IPS DF 6.9 (cell line): ENCODE results near the gene HACE1.

Source experiments
- DNase-seq: peaks from one replicate; pipeline ENCODE4 v3.0.0-alpha.2; 2013; ENCODE audit warnings: low read depth, low spot score
- H3K27ac ChIP-seq: one replicate; pipeline ENCODE4 v1.5.1; 2013; ENCODE audit warnings: low read length, control low read depth
- H3K27me3 ChIP-seq: 2 replicates; pipeline ENCODE4 v1.6.1; 2013; ENCODE audit warnings: mild to moderate bottlenecking, low read length; ENCODE audit not compliant: control insufficient read depth, insufficient read depth
- H3K36me3 ChIP-seq: 2 replicates; pipeline ENCODE4 v1.6.1; 2013; ENCODE audit warnings: low read length; ENCODE audit not compliant: control insufficient read depth, insufficient read depth
- H3K4me1 ChIP-seq: 2 replicates; pipeline ENCODE4 v1.6.1; 2013; ENCODE audit warnings: low read length; ENCODE audit not compliant: control insufficient read depth, insufficient read depth
- H3K4me3 ChIP-seq: 2 replicates; pipeline ENCODE4 v1.5.1; 2013; ENCODE audit warnings: mild to moderate bottlenecking, low read length
- H3K9me3 ChIP-seq: 2 replicates; pipeline ENCODE4 v1.6.1; 2013; ENCODE audit warnings: low read length, inconsistent platforms; ENCODE audit not compliant: control insufficient read depth, insufficient read depth
- WGBS: extraction: QIAGEN DNeasy Blood & Tissue Kit; methylation state at CpG from one replicate; pipeline ENCODE4 v1.1.7; 2013; ENCODE audit warnings: mixed read lengths, missing lambda C conversion rate; ENCODE audit not compliant: insufficient read length, insufficient coverage; 5-methylcytosine and 5-hydroxymethylcytosine counted together

The HACE1 gene

GRCh38 chr6:104710543-104711335 is 149.0 kb downstream of the HACE1 start:
- Histone ChIP-seq H3K27ac (no peak overlapping the region), H3K9me3 (no peaks in the 10 kb centered on the region), H3K4me1 (no peaks in the 10 kb centered on the region), H3K27me3 (no peaks in the 10 kb centered on the region), H3K4me3 (no peak overlapping the region), H3K36me3 (no peaks in the 10 kb centered on the region)
- DNase-seq = no peak
- WGBS = no CpG with 5 or more reads among the region's 4 CpGs

DNA sequence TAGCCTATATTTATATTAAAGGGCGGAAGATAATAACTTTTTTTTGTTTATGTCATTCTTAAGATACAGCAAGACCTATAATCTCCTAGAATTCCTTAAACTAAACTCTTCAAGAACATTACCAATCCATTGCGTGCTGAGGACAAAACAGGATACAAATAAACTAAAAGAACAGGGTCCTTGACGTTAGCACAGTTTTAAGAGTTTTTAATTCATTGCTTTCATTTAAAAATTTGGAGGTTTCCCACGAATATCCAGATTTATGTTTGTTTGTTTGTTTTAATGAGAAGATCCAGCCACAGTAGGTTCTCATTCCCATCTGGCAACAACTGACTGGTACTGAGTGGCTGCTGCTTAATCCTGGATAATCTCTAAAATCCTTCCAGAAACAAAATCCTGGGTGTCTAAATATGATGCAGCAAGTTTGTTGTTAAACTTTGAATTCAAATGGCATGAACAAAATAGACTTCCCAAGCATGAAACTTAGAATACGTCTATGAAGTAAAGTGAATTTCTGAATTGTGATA is 153.7 kb downstream of the HACE1 start:
- no peak overlapping the region for H3K4me3 ChIP-seq
- no peak for DNase-seq
- WGBS = no CpG with 5 or more reads among the region's 5 CpGs
- H3K27me3 ChIP-seq = no peaks in the 10 kb centered on the region
- H3K4me1 ChIP-seq = no peaks in the 10 kb centered on the region; the same call in 1 of the 2 replicates
- no peaks in the 10 kb centered on the region for H3K9me3 ChIP-seq
- no peaks in the 10 kb centered on the region for H3K36me3 ChIP-seq
- H3K27ac ChIP-seq = no peak overlapping the region

DNA sequence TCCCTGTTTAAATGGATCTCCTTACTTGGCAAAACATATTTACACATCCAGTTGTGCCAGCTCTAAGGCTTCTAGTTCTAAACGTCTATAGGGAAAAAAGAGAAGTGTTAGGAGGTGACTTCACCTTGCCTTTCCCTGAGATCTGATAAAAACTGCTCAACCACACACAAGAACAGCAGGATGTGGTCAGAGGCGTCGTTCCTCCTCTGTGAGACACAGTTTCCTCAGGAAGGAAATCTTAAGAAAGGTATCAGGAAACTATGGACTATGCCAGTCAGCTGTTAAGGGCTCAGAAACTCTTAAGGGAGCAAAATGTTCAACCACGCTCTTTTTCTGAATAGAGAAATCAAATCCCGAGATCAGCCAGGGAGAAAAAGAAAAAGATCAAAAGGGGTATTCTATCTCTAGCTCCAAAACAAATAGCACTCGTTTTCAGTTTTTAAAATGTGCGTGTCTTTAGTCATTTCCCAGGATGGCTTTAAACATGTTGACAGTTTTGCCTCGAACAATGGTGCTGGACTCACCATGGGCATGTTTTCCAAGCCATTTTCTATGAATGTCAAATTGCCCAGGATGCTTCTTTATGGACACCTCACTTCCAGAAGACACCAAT is 154.5 kb downstream of the HACE1 start:
- no peaks in the 10 kb centered on the region for H3K36me3 ChIP-seq
- H3K4me3 ChIP-seq = no peak overlapping the region
- H3K4me1 ChIP-seq = peaks cover 3% of the 10 kb centered on the region; the same call in 1 of the 2 replicates
- H3K27me3 ChIP-seq = no peaks in the 10 kb centered on the region
- H3K9me3 ChIP-seq = no peaks in the 10 kb centered on the region
- H3K27ac ChIP-seq = no peak overlapping the region
- WGBS = no CpG with 5 or more reads among the region's 8 CpGs
- no peak for DNase-seq

- no peaks in the 10 kb centered on the region for H3K27me3 ChIP-seq
- no peak for DNase-seq
- no peak overlapping the region for H3K4me3 ChIP-seq
- no peak overlapping the region for H3K27ac ChIP-seq
- H3K36me3 ChIP-seq = no peaks in the 10 kb centered on the region
- no peaks in the 10 kb centered on the region for H3K9me3 ChIP-seq
- H3K4me1 ChIP-seq = peaks cover 3% of the 10 kb centered on the region; the same call in 1 of the 2 replicates
- WGBS = no CpG with 5 or more reads among the region's 3 CpGs
Measured at GRCh38 chr6:104704191-104704590, 155.5 kb downstream of the HACE1 start.

GRCh38 chr6:104702126-104702841 is 157.4 kb downstream of the HACE1 start:
- DNase-seq = no peak
- WGBS = no CpG with 5 or more reads among the region's 5 CpGs
- peaks cover 3% of the 10 kb centered on the region; the same call in 1 of the 2 replicates for H3K4me1 ChIP-seq
- no peaks in the 10 kb centered on the region for H3K9me3 ChIP-seq
- H3K36me3 ChIP-seq = no peaks in the 10 kb centered on the region
- H3K27ac ChIP-seq = no peak overlapping the region
- no peaks in the 10 kb centered on the region for H3K27me3 ChIP-seq
- no peak overlapping the region for H3K4me3 ChIP-seq

GRCh38 chr6:104700371-104701185 is 159.1 kb downstream of the HACE1 start:
- Histone ChIP-seq H3K36me3 (no peaks in the 10 kb centered on the region), H3K4me3 (no peak overlapping the region), H3K4me1 (peaks cover 3% of the 10 kb centered on the region; the same call in 1 of the 2 replicates), H3K27ac (peak overlapping the region; percentile 35), H3K27me3 (no peaks in the 10 kb centered on the region), H3K9me3 (no peaks in the 10 kb centered on the region)
- no CpG with 5 or more reads among the region's 5 CpGs for WGBS
- DNase-seq = no peak

DNA sequence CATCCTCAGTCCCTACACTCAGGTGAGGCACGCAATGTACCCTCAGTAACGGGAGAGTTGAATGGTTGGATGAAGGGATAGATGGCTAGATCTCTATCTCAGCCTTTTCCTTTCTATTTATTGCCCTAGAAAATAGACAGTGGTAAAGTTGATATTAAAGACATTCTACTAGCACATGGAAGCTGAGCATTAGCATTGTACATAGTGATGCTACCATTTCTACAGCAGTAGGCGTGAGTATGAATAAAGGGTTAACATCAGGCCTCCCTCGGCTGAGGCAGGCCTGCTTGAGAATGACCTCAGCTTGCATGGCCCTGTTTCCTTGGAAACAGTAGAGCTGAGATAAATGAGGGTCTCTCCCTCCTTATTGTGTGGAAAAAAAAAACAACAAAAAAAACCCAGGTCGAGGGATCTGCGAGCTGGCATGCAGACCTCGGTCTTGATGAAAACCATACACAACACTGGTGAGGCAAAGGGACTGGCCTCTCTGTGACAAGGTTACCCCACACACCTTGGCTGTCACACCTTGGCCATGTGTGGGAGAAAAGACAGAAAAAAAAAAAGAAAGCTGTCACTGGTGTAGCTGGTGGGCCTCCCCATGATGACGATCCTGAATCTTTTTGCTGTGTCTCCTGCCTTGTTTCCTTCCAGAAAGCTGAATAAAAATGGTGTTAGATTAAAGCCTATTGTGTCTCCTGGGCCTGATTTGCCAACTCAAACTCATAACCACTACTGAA is 160.0 kb downstream of the HACE1 start:
- peaks cover 3% of the 10 kb centered on the region; the same call in 1 of the 2 replicates for H3K4me1 ChIP-seq
- WGBS = no CpG with 5 or more reads among the region's 8 CpGs
- no peaks in the 10 kb centered on the region for H3K36me3 ChIP-seq
- DNase-seq = no peak
- no peaks in the 10 kb centered on the region for H3K27me3 ChIP-seq
- no peaks in the 10 kb centered on the region for H3K9me3 ChIP-seq
- H3K27ac ChIP-seq = no peak overlapping the region
- no peak overlapping the region for H3K4me3 ChIP-seq

GRCh38 chr6:104698979-104699378 is 160.7 kb downstream of the HACE1 start:
- Histone ChIP-seq H3K4me3 (no peak overlapping the region), H3K27me3 (no peaks in the 10 kb centered on the region), H3K4me1 (peaks cover 3% of the 10 kb centered on the region; the same call in 1 of the 2 replicates), H3K9me3 (no peaks in the 10 kb centered on the region), H3K27ac (no peak overlapping the region), H3K36me3 (no peaks in the 10 kb centered on the region)
- WGBS = no CpG with 5 or more reads among the region's 1 CpG
- DNase-seq = no peak

GRCh38 chr6:104692008-104692407 is 167.7 kb downstream of the HACE1 start:
- H3K27ac ChIP-seq = no peak overlapping the region
- WGBS = no CpG with 5 or more reads among the region's 1 CpG
- H3K9me3 ChIP-seq = no peaks in the 10 kb centered on the region
- no peaks in the 10 kb centered on the region; the same call in 1 of the 2 replicates for H3K4me1 ChIP-seq
- H3K27me3 ChIP-seq = no peaks in the 10 kb centered on the region
- no peak for DNase-seq
- no peaks in the 10 kb centered on the region for H3K36me3 ChIP-seq
- no peak overlapping the region for H3K4me3 ChIP-seq
